Hematopoietic multipotent progenitor cell (in vitro differentiated cells): Measurements from ENCODE around the gene SRGAP2C. TPM values are rescaled to one million over a fixed set of nuclear protein-coding genes. Genes with fewer than 3 reads are reported as not detected.
"Not testable (repeated sequence)": the region's sequence is repeated elsewhere in the genome, so short reads cannot be mapped to it uniquely, and the experiment has no call there.

Experiments
- DNase-seq, 3 donors: peaks; one replicate each; pipeline ENCODE4 v3.0.0-alpha.2; 2011 to 2015; ENCODE audit warnings: low read depth in 2 of 3, low spot score in 2 of 3
- small RNA-seq: library from RNA; depleted of rRNA; stranded (forward); fragments of <200 nt; gene quantifications from one replicate; pipeline ENCODE3, GENCODE V24; 2012
- total RNA-seq: library from RNA; depleted of rRNA; stranded (reverse); fragments of >200 nt; gene quantifications from one replicate; pipeline ENCODE4 v1.2.3, GENCODE V29; 2012

Gene SRGAP2C
- total RNA-seq, 1 donor, result 3.0 TPM

DNA sequence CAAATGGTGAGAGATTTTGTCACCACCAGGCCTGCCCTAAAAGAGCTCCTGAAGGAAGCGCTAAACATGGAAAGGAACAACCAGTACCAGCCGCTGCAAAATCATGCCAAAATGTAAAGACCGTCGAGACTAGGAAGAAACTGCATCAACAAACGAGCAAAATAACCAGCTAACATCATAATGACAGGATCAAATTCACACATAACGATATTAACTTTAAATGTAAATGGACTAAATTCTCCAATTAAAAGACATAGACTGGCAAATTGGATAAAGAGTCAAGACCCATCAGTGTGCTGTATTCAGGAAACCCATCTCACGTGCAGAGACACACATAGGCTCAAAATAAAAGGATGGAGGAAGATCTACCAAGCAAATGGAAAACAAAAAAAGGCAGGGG is 218.5 kb downstream of the SRGAP2C start:
- DNase-seq, result not testable (repeated sequence)

DNA sequence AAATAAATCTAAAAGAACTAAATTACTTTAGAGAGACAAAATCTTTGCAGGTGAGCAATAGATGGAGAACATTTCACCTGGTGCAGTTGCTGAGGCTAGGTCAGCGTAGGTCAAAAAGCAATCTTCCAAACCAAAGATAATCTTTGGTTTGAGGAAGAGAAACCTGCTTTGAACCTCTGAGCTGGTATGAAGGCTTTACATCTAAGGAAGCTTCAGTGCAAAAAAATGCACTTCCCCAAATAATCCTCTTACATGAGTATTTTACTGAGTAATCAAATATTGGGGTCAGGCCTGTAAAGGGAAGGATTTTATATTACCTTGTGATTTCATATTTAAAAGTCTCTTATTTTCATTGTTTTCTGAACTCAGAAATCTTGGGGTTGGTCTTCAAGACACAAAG is 223.6 kb downstream of the SRGAP2C start:
- no peak for DNase-seq

DNA sequence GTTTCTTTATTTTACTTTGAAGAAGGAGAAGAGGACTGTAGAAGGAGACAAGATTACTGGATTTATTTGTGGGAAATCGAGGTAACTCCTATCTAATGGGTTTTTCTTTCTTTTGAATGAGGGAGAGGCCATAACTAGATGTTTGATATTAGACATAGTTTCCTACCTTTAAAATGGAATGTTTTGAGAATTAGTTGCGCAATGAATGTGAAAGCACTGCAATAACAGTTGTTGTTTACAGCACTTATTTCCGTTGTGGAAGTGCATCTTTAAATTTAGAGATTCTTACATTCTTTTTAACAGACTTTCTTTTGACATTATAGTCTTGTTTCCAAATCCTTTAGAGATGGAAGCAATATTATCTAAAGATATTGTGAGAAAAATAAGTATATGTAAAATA is 229.0 kb downstream of the SRGAP2C start:
- no peak for DNase-seq

DNA sequence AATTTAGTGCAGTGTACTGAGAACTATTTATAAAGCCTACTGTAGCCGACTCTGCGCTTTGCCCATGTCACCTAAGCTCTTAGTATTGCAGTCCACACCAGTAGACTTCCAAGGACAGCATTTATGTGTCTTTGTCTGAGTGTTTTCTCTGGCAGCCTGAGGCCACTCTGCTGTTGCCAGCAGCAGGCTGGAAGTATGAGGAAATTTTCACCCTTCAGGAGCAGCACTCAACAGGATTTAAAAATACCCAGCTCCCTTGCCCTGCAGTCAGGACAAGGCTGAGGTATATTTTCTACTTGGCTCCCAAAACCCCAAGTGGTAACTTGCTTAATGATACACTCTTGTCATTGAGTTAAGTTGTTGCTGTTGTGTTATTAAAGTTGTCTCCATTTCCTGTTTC is 230.1 kb downstream of the SRGAP2C start:
- DNase-seq, result no peak

DNA sequence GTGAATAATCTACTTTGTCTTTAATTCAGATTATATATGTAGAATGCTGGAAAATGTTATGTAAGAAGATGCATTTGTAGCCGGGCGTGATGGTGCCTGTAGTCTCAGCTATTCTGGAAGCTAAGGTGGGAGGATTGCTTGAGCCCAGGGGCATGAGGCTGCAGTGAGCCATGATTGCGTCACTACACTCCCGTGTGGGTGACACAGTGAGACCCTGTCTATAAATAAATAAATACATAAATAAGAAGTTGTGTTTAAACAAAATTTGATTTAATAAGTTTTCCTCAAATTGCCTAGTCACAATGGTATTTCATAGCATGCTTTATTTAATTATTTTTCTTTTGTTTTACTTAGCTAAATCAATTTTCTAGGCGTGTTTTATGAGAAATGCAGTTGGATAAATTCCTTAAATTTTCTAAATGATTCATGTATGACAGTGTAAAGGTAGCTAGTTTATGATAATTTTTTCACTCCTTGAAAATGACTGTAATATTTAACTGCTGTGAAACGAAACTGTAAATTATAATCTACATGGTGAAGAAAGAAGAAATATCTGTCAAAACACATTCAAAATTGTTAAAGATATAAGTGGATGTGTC is 232.6 kb downstream of the SRGAP2C start:
- DNase-seq, result no peak

DNA sequence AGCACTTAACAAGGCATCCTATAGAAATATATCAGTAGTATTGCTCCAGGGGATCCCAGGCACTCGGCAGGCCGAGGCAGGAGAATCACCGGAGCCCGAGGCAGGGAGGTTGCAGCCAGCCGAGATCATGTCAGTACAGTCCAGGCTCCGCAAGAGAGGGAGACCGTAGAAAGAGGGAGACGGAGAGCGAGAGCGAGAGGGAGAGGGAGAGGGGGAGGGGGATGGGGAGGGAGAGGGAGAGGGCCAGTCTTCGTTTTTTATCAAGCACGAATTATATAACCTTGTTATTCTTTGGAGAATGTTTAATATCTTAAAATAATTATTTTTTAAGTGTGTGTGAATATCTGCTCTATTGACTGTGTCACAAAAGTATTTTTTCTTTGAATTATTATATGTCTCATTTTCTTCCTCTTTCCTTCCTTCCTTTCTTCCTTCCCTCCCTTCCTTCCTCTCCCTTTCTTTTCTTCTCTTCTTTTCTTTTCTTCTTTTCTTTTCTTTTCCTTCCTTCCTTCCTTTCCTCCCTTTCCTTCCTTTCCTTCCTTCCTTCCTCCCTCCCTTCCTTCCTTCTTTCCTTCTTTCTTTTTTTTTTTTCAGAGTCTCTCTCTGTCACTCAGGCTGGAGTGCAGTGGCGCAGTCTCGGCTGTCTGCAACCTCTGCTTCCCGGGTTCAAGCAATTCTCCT is 233.7 kb downstream of the SRGAP2C start:
- DNase-seq, result no peak

DNA sequence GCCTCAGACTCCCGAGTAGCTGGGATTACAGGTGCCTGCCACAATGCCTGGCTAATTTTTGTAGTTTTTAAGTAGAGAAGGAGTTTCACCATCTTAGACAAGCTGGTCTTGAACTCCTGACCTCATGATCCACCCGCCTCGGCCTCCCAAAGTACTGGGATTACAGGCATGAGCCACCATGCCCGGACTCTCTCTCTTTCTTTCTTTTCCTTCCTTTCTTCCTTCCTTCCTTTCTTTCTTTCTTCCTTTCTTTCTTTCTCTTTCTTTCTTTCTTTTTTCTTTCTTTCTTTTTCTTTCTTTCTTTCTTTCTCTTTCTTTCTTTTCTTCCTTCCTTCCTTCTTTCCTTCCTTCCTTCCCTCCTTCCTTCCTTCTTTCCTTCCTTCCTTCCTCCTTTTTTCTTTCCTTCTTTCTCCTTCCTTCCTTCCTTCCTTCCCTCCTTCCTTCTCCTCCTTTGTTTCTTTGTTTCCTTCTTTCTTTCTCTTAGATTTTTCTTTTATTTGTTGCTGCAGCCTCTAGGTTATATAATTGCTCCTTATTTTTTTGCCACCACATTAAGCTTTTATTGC is 234.4 kb downstream of the SRGAP2C start:
- DNase-seq, result not testable (repeated sequence)

DNA sequence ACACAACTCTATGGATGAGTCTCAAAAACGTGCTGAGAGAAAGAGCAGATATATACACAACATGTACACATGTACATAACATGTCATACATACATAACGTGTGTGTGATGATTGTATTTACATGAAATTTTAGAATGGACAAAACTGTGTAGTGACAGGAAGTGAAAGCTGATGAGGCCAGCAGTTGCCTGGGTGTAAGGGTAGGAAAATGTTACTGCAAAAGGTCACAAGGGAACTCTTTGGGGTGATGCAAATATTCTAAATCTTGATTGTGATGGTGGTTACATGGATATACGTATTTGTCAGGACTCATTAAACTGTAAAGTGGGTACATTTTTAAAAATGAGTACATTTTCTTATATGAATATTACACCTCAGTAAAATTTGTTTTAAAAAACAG is 236.7 kb downstream of the SRGAP2C start:
- DNase-seq, result not testable (repeated sequence)

DNA sequence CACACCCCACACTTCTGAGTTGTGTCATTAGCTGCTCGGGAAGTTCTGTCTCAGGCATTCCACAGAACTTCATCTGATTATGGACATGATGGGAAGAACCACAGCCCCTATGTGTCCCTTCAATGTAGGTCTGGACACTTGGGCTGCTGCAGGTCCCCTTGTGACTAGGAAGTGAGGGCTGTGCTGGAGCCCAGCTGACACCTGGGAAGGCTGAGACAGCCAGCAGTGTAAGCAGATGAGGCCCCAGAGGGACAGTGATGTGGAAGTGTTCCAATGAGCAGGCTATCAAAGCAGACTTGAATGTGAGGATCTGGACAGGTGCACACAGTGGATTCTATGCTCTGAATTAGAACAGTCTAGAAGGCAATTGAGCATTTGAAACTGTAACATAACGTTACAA is 239.2 kb downstream of the SRGAP2C start:
- not testable (repeated sequence) for DNase-seq

DNA sequence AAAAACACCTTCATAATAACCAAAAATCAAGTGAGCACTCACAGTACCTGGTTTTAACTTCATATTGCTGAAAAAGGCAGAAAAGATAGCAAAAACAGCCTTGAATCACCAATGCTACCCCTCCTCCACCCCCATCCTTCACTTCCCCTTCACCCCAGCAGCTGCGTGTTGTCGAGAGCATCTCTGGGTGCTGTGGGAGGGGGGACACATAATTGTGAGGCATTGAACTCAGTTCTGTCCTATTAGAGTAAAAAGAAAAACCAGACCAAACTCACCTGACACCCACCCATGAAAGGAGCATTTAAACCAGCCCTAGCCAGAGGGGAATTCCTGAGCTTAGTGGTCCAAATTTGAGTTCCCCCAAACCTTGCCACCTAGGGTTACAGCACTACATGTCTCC is 248.7 kb downstream of the SRGAP2C start:
- not testable (repeated sequence) for DNase-seq

DNA sequence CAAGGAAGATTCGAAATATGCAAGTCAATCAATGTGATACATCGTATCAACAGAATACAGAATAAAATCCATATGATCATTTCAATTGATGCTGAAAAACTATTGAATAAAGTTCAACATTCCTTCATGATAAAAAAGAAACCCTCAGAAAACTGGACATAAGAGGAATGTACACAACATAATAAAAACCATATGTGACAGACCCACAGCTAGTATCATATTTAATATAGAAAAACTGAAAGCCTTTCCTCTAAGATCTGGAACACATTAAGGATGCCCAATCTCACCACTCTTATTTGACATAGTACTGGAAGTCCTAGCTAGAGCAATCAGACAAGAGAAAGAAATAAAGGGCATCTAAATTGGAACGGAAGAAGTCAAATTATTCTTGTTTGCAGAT is 254.1 kb downstream of the SRGAP2C start:
- not testable (repeated sequence) for DNase-seq

DNA sequence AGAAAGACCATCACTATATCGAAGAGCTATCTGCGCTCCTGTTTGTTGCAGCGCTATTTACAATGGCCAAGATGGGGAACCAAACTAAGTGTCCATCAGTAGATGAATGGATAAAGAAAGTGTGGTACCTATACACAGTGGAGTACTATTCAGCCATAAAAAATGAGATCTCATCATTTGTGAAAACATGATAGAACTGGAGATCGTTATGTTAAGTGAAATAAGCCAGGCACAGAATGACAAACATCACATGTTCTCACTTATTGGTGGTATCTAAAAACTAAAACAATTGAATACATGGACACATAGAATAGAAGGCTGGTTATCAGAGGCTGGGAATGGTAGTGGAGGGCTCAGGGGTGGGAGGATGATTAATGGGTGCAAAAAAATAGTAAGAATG is 256.2 kb downstream of the SRGAP2C start:
- DNase-seq, result no peak

Small RNA genes lying within 50 kb of the gene (small RNA-seq; reads per million reads assigned to genes)
- not detected for gene AC243994.1

Other genes with a start within 250 kb of the SRGAP2C start
- gene FAM72B, start 635 bp upstream of the SRGAP2C start, total RNA-seq, result 0.27 TPM